Testis (tissue), 3 donors: ENCODE measurements around the gene CDKAL1. TPM values are rescaled to one million over a fixed set of nuclear protein-coding genes. Genes with fewer than 3 reads are reported as not detected.

Experiments
- DNase-seq: peaks from one replicate; pipeline ENCODE4 v3.0.0-alpha.2; 2019
- H3K27ac ChIP-seq, 2 donors: fragments of 200-600 bp; sonication (generic); one replicate each; pipeline ENCODE4 v1.5.1; 2019
- H3K27me3 ChIP-seq: fragments of 200-600 bp; sonication (generic); one replicate; pipeline ENCODE4 v1.5.1; 2019
- H3K36me3 ChIP-seq: fragments of 200-600 bp; sonication (generic); one replicate; pipeline ENCODE4 v1.5.1; 2017; ENCODE audit warnings: low read depth; ENCODE audit errors: missing control alignments
- H3K4me1 ChIP-seq: fragments of 200-600 bp; sonication (generic); one replicate; pipeline ENCODE4 v1.5.1; 2019
- H3K4me3 ChIP-seq, 2 donors: fragments of 200-600 bp; sonication (generic); one replicate each; pipeline ENCODE4 v1.5.1; 2017 to 2019
- H3K9me3 ChIP-seq: fragments of 200-600 bp; sonication (generic); one replicate; pipeline ENCODE4 v1.5.1; 2017
- CTCF ChIP-seq, 3 experiments: fragments of 450-650 bp in 2 of 3; fragments of 200-600 bp in 1 of 3; sonication (generic) in 1 of 3; IDR thresholded peaks; one replicate each; pipeline ENCODE4 v1.5.1; 2016 to 2019; ENCODE audit warnings: antibody characterized with exemption in 3 of 3, mild to moderate bottlenecking in 2 of 3, moderate library complexity in 1 of 3
- POLR2A ChIP-seq: fragments of 450-650 bp; IDR thresholded peaks from one replicate; pipeline ENCODE4 v1.6.1; 2017; ENCODE audit warnings: antibody characterized with exemption, mild to moderate bottlenecking, moderate library complexity
- WGBS, 2 donors: methylation state at CpG; one replicate each; pipeline ENCODE4 v1.1.5; 2018; 5-methylcytosine and 5-hydroxymethylcytosine counted together
- intact Hi-C: fragments of 100-400 bp; cut with DNase I; formaldehyde crosslinking; loops from one replicate; pipeline ENCODE4 v1.15.1; 2023; ENCODE audit warnings: low total_unique reads
- polyA plus RNA-seq: library from polyadenylated mRNA; stranded (reverse); fragments of 350-450 nt; fragmentation: Illumina TruSeq; extraction: RNeasy Lipid Tissue Mini Kit (QIAGEN cat#74804); gene quantifications from one replicate; pipeline ENCODE4 v1.2.3, GENCODE V29; 2014; ENCODE audit warnings: low read depth, low replicate concordance; ENCODE audit not compliant: insufficient read depth
- total RNA-seq, 2 donors: library from RNA; depleted of rRNA; stranded (reverse); fragments of >200 nt; gene quantifications; one replicate each; pipeline ENCODE4 v1.2.3, GENCODE V29; 2016

CDKAL1 gene
- total and polyA plus RNA-seq, 3 donors from 2014 or later: 11.1 to 18.5 (median 16.1) TPM

GRCh38 chr6:21067521-21067920, 533.3 kb downstream of the CDKAL1 start:
- H3K4me3 ChIP-seq: no peak overlapping the region
- H3K36me3 ChIP-seq: no peaks in the 10 kb centered on the region
- H3K4me1 ChIP-seq: no peaks in the 10 kb centered on the region
- WGBS, 2 donors: 92 to 100% methylated on average over 2 to 3 of the region's 3 CpGs
- no peaks in the 10 kb centered on the region for H3K27me3 ChIP-seq
- H3K27ac ChIP-seq: no peak overlapping the region
- TF ChIP-seq CTCF (IDR thresholded peaks at IDR 0.05): no peak
- TF ChIP-seq POLR2A: no peak
- DNase-seq: no peak
- no peaks in the 10 kb centered on the region for H3K9me3 ChIP-seq
- intact Hi-C loops: no loop called here

GRCh38 chr6:21070620-21071019, 536.4 kb downstream of the CDKAL1 start:
- H3K36me3 ChIP-seq: no peaks in the 10 kb centered on the region
- WGBS, 2 donors: 72% methylated on average over 2 of the region's 2 CpGs
- no peak overlapping the region for H3K4me3 ChIP-seq
- H3K4me1 ChIP-seq: no peaks in the 10 kb centered on the region
- H3K9me3 ChIP-seq: no peaks in the 10 kb centered on the region
- DNase-seq: no peak
- H3K27ac ChIP-seq: no peak overlapping the region
- intact Hi-C loops: no loop called here
- H3K27me3 ChIP-seq: no peaks in the 10 kb centered on the region
- no peak for TF ChIP-seq POLR2A
- TF ChIP-seq CTCF (IDR thresholded peaks at IDR 0.05): no peak

- Histone ChIP-seq H3K9me3 (no peaks in the 10 kb centered on the region), H3K4me1 (no peaks in the 10 kb centered on the region), H3K4me3 (no peak overlapping the region), H3K27ac (no peak overlapping the region), H3K36me3 (no peaks in the 10 kb centered on the region), H3K27me3 (no peaks in the 10 kb centered on the region)
- TF ChIP-seq POLR2A (no peak), CTCF (IDR thresholded peaks at IDR 0.05) (no peak)
- DNase-seq: no peak
- WGBS, 2 donors: 81 to 82% methylated on average over 8 of the region's 8 CpGs
- intact Hi-C loops: no loop called here
Measured at GRCh38 chr6:21071780-21072468, 537.7 kb downstream of the CDKAL1 start.

GRCh38 chr6:21073318-21073839, 539.1 kb downstream of the CDKAL1 start:
- no peak for TF ChIP-seq POLR2A
- no peak for TF ChIP-seq CTCF (IDR thresholded peaks at IDR 0.05)
- DNase-seq: no peak
- Histone ChIP-seq H3K4me3 (no peak overlapping the region), H3K4me1 (no peaks in the 10 kb centered on the region), H3K27ac (no peak overlapping the region), H3K36me3 (no peaks in the 10 kb centered on the region), H3K9me3 (no peaks in the 10 kb centered on the region), H3K27me3 (no peaks in the 10 kb centered on the region)
- 88 to 92% methylated on average over 2 of the region's 2 CpGs for WGBS, 2 donors
- intact Hi-C loops: no loop called here

GRCh38 chr6:21074484-21074883, 540.2 kb downstream of the CDKAL1 start:
- H3K4me3 ChIP-seq: no peak overlapping the region
- H3K27me3 ChIP-seq: no peaks in the 10 kb centered on the region
- no peaks in the 10 kb centered on the region for H3K36me3 ChIP-seq
- DNase-seq: no peak
- no peak for TF ChIP-seq POLR2A
- TF ChIP-seq CTCF (IDR thresholded peaks at IDR 0.05): no peak
- H3K4me1 ChIP-seq: no peaks in the 10 kb centered on the region
- H3K27ac ChIP-seq: no peak overlapping the region
- WGBS, 2 donors: 98 to 100% methylated on average over 1 of the region's 1 CpG
- intact Hi-C loops: no loop called here
- H3K9me3 ChIP-seq: no peaks in the 10 kb centered on the region
